Neuronal stem cell (in vitro differentiated cells): Measurements from ENCODE around the gene GFRA4.

Experiments used
- DNase-seq: peaks from one replicate; pipeline ENCODE4 v3.0.0-alpha.2; 2013; ENCODE audit warnings: low spot score
- H2AFZ ChIP-seq: one replicate; pipeline ENCODE4 v1.6.1; 2013; ENCODE audit warnings: mild to moderate bottlenecking, low read length, inconsistent platforms
- H2AK5ac ChIP-seq: 2 replicates; pipeline ENCODE4 v1.6.1; 2013; ENCODE audit warnings: low read depth, mild to moderate bottlenecking, inconsistent platforms, low read length, moderate library complexity, mixed read lengths
- H2BK120ac ChIP-seq: 2 replicates; pipeline ENCODE4 v1.6.1; 2013; ENCODE audit warnings: low read depth, mild to moderate bottlenecking, inconsistent platforms, low read length, moderate library complexity, mixed read lengths
- H2BK12ac ChIP-seq: one replicate; pipeline ENCODE4 v1.6.1; 2013; ENCODE audit warnings: low read length, inconsistent platforms
- H2BK15ac ChIP-seq: 2 replicates; pipeline ENCODE4 v1.6.1; 2013; ENCODE audit warnings: mild to moderate bottlenecking, low read length, inconsistent platforms, mixed read lengths
- H2BK5ac ChIP-seq: one replicate; pipeline ENCODE4 v1.6.1; 2013; ENCODE audit warnings: inconsistent platforms, mild to moderate bottlenecking, low read length, moderate library complexity
- H3K14ac ChIP-seq: one replicate; pipeline ENCODE4 v1.6.1; 2013; ENCODE audit warnings: low read length, inconsistent platforms
- H3K18ac ChIP-seq: 2 replicates; pipeline ENCODE4 v1.6.1; 2013; ENCODE audit warnings: low read length, inconsistent platforms
- H3K23ac ChIP-seq: 2 replicates; pipeline ENCODE4 v1.6.1; 2013; ENCODE audit warnings: low read depth, mild to moderate bottlenecking, mixed read lengths, low read length, inconsistent platforms; ENCODE audit not compliant: poor library complexity
- H3K27ac ChIP-seq: replicated peaks from 3 replicates; pipeline ENCODE4 v1.5.1; 2013; ENCODE audit warnings: low read length, inconsistent platforms
- H3K27me3 ChIP-seq, 3 experiments: 2 replicates each; pipeline ENCODE4 v1.6.1; 2013; ENCODE audit warnings: low read length in 3 of 3, mild to moderate bottlenecking in 2 of 3, inconsistent platforms in 1 of 3, low read depth in 1 of 3, mixed read lengths in 1 of 3, moderate library complexity in 1 of 3; ENCODE audit not compliant: control insufficient read depth in 3 of 3, insufficient read depth in 3 of 3
- H3K36me3 ChIP-seq, 2 donors: replicated peaks in 1 of 2; 2 replicates each; pipeline ENCODE4 v1.6.1; 2013; ENCODE audit warnings: low read length in 2 of 2; ENCODE audit not compliant: control insufficient read depth in 2 of 2, insufficient read depth in 2 of 2
- H3K4ac ChIP-seq: 2 replicates; pipeline ENCODE4 v1.6.1; 2013; ENCODE audit warnings: inconsistent platforms, mild to moderate bottlenecking, low read length, moderate library complexity
- H3K4me1 ChIP-seq, 2 donors: 1 replicate in 1 of 2; 2 replicates in 1 of 2; pipeline ENCODE4 v1.6.1; 2013; ENCODE audit warnings: low read length in 2 of 2, low read depth in 1 of 2; ENCODE audit not compliant: control insufficient read depth in 2 of 2, insufficient read depth in 1 of 2
- H3K4me2 ChIP-seq: one replicate; pipeline ENCODE4 v1.6.1; 2013; ENCODE audit warnings: mild to moderate bottlenecking, low read length, inconsistent platforms; ENCODE audit not compliant: insufficient read depth, poor library complexity, severe bottlenecking
- H3K4me3 ChIP-seq, 2 donors: 2 replicates each; pipeline ENCODE4 v1.5.1; 2013; ENCODE audit warnings: low read length in 2 of 2, mild to moderate bottlenecking in 2 of 2, inconsistent platforms in 1 of 2, moderate library complexity in 1 of 2
- H3K79me1 ChIP-seq: one replicate; pipeline ENCODE4 v1.6.1; 2013; ENCODE audit warnings: low read depth, mild to moderate bottlenecking, inconsistent platforms, low read length, moderate library complexity
- H3K9ac ChIP-seq: one replicate; pipeline ENCODE4 v1.6.1; 2013; ENCODE audit warnings: mild to moderate bottlenecking, low read depth, low read length, inconsistent platforms; ENCODE audit not compliant: poor library complexity
- H3K9me3 ChIP-seq, 2 donors: replicated peaks in 1 of 2; 2 replicates each; pipeline versions ENCODE3 to v1.6.1; 2013; ENCODE audit warnings: low read length in 2 of 2, mild to moderate bottlenecking in 2 of 2, inconsistent platforms in 1 of 2, low read depth in 1 of 2, mixed read lengths in 1 of 2, moderate library complexity in 1 of 2; ENCODE audit not compliant: control insufficient read depth in 2 of 2, insufficient read depth in 1 of 2
- H4K8ac ChIP-seq: one replicate; pipeline ENCODE4 v1.6.1; 2013; ENCODE audit warnings: low read depth, mild to moderate bottlenecking, inconsistent platforms, low read length, moderate library complexity
- H4K91ac ChIP-seq: one replicate; pipeline ENCODE4 v1.6.1; 2013; ENCODE audit warnings: low read length, low read depth, mild to moderate bottlenecking, inconsistent platforms; ENCODE audit not compliant: poor library complexity
- WGBS, 2 donors: extraction: QIAGEN DNeasy Blood & Tissue Kit; methylation state at CpG; one replicate each; pipeline ENCODE4 v1.1.7; 2013; ENCODE audit warnings: missing lambda C conversion rate in 2 of 2, mixed read lengths in 1 of 2; ENCODE audit not compliant: insufficient read length in 2 of 2, insufficient replicate concordance in 1 of 2; ENCODE audit errors: extremely low coverage in 2 of 2; 5-methylcytosine and 5-hydroxymethylcytosine counted together

Gene GFRA4

DNA sequence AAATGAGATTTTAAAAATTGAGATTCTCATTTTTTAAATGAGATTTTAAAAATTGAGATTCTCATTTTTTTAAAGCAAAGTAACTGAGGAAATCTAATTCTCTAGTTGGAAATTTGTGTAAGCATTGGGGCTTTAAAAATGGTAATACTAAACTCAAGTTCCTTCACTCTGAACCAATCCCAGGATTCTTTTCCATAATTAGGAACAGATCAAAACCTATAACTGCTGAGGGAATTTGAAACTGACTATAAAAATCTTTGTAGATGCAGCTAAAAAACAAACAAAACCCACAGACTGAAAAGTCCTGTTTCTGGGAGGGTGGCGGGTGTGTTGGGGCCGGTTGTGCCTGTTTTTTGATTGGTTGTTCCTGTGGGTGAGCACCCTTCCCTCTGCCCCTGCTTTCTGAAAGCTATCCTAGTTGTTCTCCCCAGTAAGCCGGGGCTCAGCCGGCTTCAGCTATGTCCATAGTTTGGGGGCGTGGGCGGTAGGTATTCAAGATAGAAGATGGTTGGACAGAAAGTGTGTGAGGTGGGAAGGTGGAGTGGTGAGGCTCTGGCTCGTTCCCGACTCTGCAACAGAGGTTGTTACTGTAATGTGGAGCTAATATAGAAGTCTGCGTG is 49.3 kb downstream of the GFRA4 start:
- no peak overlapping the region for H3K14ac ChIP-seq
- peaks cover 0 to 7% of the 10 kb centered on the region in 2 donors for H3K4me1 ChIP-seq
- no peak overlapping the region for H2BK120ac ChIP-seq
- WGBS, 2 donors = no CpG with 5 or more reads among the region's 9 CpGs
- no peaks in the 10 kb centered on the region for H3K27me3 ChIP-seq
- H3K18ac ChIP-seq = no peak overlapping the region
- H2BK15ac ChIP-seq = no peak overlapping the region
- no peak overlapping the region for H3K4me2 ChIP-seq
- H4K91ac ChIP-seq = no peak overlapping the region
- H2BK12ac ChIP-seq = no peak overlapping the region
- H3K36me3 ChIP-seq = peaks cover 0 to 2% of the 10 kb centered on the region in 2 donors
- H3K9me3 ChIP-seq = no peaks in the 10 kb centered on the region
- H2BK5ac ChIP-seq = no peak overlapping the region
- DNase-seq = no peak
- no peak overlapping the region for H2AK5ac ChIP-seq
- no peak overlapping the region for H3K23ac ChIP-seq
- no peak overlapping the region for H4K8ac ChIP-seq
- H3K9ac ChIP-seq = no peak overlapping the region
- H3K27ac ChIP-seq = no peak overlapping the region
- no peaks in the 10 kb centered on the region for H3K79me1 ChIP-seq
- no peak overlapping the region for H3K4me3 ChIP-seq
- H2AFZ ChIP-seq = no peak overlapping the region
- H3K4ac ChIP-seq = no peak overlapping the region

DNA sequence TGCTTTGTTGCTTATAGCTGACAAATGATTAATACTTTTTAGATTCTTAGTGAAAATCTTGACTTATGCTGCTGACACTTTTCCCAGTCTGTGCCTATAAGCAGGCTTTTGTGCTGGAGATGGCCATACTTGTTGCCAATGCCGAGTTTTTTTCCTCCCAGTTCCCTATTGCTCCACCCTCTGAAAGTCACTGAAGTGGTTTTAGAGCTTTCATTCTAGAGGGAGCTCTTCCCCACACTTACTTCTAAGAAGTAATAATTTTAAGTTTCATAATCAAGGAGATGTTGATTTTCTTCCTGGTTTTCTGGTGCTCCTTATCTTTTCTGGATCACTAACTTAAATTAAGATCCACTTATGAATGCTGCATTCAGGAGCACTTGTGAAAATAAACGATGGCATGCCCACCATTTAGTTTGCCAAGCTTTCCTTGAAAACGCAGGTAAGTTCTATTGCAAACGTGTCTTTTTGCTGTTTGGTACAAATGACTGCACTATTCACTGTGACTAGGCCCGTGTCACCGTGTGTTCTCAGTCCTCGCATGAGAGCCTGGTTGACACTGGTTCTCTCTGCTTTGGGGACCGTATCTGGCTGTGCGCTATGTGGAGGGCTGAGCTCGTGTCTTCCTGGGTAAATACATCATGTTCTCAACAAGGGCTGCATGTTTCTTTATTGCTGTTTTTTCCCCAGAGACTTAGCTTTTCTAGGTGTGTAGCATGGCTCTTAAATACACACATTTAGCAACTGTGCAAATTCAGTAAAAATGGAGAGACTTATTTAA is 50.2 kb downstream of the GFRA4 start:
- H3K36me3 ChIP-seq = peaks cover 2% of the 10 kb centered on the region in 2 donors
- no peak overlapping the region for H2BK5ac ChIP-seq
- H3K27ac ChIP-seq = no peak overlapping the region
- H2BK12ac ChIP-seq = no peak overlapping the region
- H2AFZ ChIP-seq = no peak overlapping the region
- H3K4me2 ChIP-seq = no peak overlapping the region
- no peaks in the 10 kb centered on the region for H3K9me3 ChIP-seq
- no peak overlapping the region for H2BK120ac ChIP-seq
- no peak overlapping the region for H3K14ac ChIP-seq
- H3K4ac ChIP-seq = no peak overlapping the region
- no peak overlapping the region for H4K8ac ChIP-seq
- no peaks in the 10 kb centered on the region for H3K27me3 ChIP-seq
- no peak overlapping the region for H4K91ac ChIP-seq
- no peak overlapping the region for H3K4me3 ChIP-seq
- no peaks in the 10 kb centered on the region for H3K79me1 ChIP-seq
- no CpG with 5 or more reads among the region's 10 CpGs for WGBS, 2 donors
- H3K4me1 ChIP-seq = peaks cover 0 to 7% of the 10 kb centered on the region in 2 donors
- no peak overlapping the region for H3K9ac ChIP-seq
- H3K23ac ChIP-seq = no peak overlapping the region
- H2AK5ac ChIP-seq = no peak overlapping the region
- H2BK15ac ChIP-seq = no peak overlapping the region
- H3K18ac ChIP-seq = no peak overlapping the region
- no peak for DNase-seq

DNA sequence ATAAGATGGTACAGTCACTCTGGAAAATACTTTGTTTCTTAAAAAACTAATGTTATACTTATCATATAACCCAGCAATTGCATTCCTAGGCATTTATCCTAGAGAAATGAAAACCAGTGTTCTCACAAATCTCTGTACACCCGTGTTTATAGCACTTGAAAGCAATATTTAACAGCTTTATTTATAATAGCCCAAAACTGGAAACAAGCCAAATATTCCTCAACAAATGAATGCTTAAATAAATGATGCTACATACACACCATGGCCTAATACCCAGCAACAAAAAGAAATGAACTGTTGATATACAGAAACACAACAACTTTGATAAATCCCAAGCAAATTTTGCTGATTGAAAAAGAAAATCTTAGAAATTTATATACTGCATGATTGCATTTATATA is 51.3 kb downstream of the GFRA4 start:
- H2AK5ac ChIP-seq = no peak overlapping the region
- no peak for DNase-seq

More for the DNA sequence above, 51.3 kb downstream of the GFRA4 start:
- peaks cover 0 to 7% of the 10 kb centered on the region in 2 donors for H3K4me1 ChIP-seq
- no peak overlapping the region for H2BK15ac ChIP-seq
- no peak overlapping the region for H4K91ac ChIP-seq
- H3K79me1 ChIP-seq = no peaks in the 10 kb centered on the region
- H4K8ac ChIP-seq = no peak overlapping the region
- WGBS, 2 donors = no CpG with 5 or more reads among the region's 1 CpG
- no peak overlapping the region for H3K4ac ChIP-seq
- no peak overlapping the region for H2BK120ac ChIP-seq
- no peak overlapping the region for H3K4me3 ChIP-seq
- no peak overlapping the region for H2BK12ac ChIP-seq
- H2AFZ ChIP-seq = no peak overlapping the region
- peaks cover 2 to 4% of the 10 kb centered on the region in 2 donors for H3K36me3 ChIP-seq
- H3K27ac ChIP-seq = no peak overlapping the region
- H3K23ac ChIP-seq = no peak overlapping the region
- H3K9me3 ChIP-seq = no peaks in the 10 kb centered on the region
- H3K4me2 ChIP-seq = no peak overlapping the region
- no peak overlapping the region for H2BK5ac ChIP-seq
- H3K9ac ChIP-seq = no peak overlapping the region
- no peaks in the 10 kb centered on the region for H3K27me3 ChIP-seq
- no peak overlapping the region for H3K18ac ChIP-seq
- no peak overlapping the region for H3K14ac ChIP-seq
